GM19240 (cell line): Measurements from ENCODE around the gene SNAPIN.
A peak's percentile ranks its signal among the peaks of the same experiment; 100 is the strongest.
"Not testable (repeated sequence)": the region's sequence is repeated elsewhere in the genome, so short reads cannot be mapped to it uniquely, and the experiment has no call there.

Experiments used
- DNase-seq: peaks from one replicate; pipeline ENCODE4 v3.0.0; 2011; ENCODE audit warnings: low spot score; ENCODE audit not compliant: insufficient read length

The SNAPIN gene

GRCh38 chr1:153626904-153627714 lies 31.4 kb upstream of the SNAPIN start, which contains the start of gene S100A13:
TSS of gene S100A13 (minus strand) at chr1:153627505. CDS start at chr1:153626472, 1,033 bp downstream.
- DNase-seq: no peak

- DNase-seq: no peak
These were observed 30.5 kb upstream of the SNAPIN start, which contains the start of gene S100A1 for GRCh38 chr1:153627715-153628626. TSS of gene S100A1 (plus strand) at chr1:153628434. CDS start at chr1:153630522, 2,088 bp downstream.

- no peak for DNase-seq
These were observed 29.7 kb upstream of the SNAPIN start for GRCh38 chr1:153628638-153629342.

- no peak for DNase-seq
These were observed 29.2 kb upstream of the SNAPIN start for GRCh38 chr1:153629343-153629665.

GRCh38 chr1:153629971-153630370 lies 28.5 kb upstream of the SNAPIN start:
- no peak for DNase-seq

- no peak for DNase-seq
These were observed 28.1 kb upstream of the SNAPIN start for GRCh38 chr1:153630384-153630783.

DNA sequence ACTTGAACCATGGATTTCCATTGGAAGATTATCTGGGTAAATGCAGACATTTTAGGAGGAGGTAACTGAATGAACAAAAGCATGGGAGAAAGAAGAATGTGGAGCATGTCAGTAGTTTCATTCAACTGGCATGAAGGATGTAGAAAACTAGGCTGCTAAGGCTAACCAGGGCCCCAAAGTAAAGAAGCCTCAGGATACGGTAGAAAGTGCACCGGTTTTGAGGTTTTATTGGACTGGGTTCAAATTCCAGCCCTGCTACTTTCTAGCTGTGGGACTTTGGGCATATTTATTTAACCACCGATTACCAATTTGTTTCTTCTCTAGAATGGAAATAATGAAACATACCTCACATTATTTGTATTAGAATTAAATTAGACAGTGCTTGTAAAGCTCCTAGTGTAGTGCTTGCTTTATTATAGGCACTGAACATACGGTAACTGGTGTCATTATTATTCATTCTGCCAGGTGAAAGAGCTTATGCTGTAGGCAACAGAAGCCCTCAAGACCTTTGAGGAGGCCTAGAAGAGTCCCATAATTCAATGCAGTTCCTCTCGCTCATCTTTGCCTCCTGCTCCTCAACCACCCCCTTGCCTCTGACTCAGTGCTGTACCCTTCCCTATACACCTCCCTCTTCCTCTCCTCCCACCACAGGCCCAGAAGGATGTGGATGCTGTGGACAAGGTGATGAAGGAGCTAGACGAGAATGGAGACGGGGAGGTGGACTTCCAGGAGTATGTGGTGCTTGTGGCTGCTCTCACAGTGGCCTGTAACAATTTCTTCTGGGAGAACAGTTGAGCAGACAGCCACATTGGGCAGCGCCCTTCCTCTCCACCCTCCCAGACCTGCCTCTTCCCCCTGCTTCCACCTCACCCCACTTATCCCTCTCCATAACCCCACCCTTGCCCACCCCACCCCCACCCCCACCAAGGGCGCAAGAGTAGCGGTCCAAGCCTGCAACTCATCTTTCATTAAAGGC lies 27.2 kb upstream of the SNAPIN start:
- DNase-seq: no peak

DNA sequence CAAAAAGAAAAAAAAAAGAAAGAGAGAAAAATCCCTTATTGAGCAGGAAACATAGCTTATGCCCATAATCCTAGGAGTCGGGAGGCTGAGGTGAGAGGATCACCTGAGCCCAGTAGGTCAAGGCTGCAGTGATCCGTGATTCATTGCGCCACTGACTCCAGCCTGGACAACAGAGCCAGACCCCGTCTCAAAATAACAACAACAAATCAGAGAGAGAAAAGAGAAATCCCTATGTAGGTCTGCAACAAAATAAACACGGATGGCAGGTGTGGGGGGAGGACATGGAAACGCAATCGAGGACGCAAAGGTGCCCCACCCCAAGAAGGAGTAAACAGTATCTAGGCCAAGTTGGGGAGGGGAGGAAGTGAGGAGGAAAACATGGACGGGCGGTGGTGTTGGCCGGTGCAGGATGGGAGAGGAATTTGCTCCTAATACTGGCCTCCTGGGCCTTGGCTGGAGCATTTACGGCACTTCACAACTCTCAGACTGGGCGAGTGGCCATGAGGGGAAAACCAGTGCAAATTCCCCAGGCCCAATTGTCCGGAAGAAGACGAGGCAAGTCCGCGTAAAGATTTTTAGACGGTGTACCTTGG lies 25.2 kb upstream of the SNAPIN start:
- DNase-seq: no peak

DNA sequence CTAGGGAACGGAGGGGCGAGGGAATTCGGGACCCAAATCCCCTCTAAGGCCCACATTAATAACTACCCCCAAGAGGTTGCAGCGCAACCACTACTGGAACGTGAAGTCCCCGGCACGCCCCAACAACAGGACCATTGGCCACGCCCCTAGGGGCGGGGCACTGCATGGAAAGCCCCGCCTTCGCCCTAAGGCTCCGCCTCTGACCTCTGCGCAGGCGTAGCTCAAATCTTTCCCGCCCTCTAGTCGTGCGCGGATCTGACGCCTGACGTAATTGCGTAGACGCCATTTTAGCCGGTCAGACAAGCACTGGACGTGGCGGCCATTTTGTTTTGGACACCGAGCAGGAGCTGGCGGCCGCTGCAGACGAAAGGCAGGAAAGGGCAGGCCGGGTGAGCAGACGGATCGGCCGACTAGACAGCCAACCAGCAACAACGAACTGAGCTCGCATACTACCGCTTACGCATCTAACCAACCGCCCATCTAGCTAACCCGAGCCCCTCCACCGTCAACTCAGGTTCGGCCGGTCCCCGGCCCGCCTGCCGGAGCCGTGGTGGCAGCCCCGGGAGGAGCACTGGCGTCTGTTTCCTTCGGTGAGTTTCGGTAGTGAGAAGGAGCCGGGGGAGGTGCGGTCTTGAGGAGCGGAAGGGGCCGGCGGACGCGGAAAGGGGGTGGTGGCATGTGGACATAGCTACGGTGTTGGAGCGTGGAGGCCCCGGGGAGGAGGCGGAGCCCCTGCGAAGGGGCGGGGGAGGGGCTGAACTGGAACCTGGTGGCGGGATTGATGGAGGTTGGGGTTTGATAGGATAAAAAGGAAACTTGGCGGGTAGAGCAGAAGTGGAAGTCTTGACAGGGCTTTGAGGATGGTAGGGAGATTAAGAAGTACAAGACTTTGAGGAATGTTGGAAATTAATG lies 24.5 kb upstream of the SNAPIN start, which contains the start of gene CHTOP:
Gene CHTOP, plus strand, starts transcription at position 313 of the 912 bp plus-strand sequence. CDS start 2,523 bp downstream, outside the sequence.
- DNase-seq: peak; percentile 95

DNA sequence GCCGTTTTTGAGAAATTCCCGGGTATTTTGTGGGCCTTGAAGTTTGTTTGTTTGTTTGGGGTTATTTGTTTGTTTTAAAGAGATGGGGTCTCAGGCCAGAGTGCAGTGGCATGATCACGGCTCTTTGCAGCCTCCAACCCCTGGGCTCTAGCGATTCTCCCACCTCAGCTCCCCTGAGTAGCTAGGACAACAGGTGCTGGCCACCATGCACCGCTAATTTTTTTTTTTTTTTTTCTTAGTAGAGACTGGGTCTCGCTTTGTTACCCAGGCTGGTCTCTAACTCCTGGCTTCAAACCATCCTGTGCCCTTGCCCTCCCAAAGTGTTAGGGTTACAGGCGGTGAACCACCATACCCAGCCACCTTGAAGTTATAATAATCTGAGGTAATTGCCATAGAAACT lies 22.6 kb upstream of the SNAPIN start:
- DNase-seq: no peak

- DNase-seq: no peak
These were observed 22.2 kb upstream of the SNAPIN start for GRCh38 chr1:153636312-153636711.

GRCh38 chr1:153638261-153638660 lies 20.2 kb upstream of the SNAPIN start:
- no peak for DNase-seq

DNA sequence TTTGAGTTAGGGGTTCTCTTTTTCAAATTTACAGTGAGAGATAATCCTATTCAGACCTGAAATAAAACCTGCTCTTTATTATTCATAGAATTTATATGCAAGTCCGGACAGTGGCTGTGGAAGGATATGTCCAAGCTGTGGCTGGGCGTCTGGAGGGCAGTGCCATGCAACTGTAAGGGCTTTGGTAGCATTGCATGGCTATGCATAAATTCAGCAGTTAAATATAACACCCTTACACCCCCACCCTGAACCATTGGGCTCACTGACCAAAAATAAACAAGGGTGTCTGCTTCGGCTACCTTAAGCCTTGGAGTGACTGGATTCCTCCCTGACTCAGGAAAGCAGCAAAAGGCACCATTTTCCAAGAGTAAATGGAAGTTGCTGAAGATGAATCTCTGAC lies 19.2 kb upstream of the SNAPIN start:
- no peak for DNase-seq

GRCh38 chr1:153640213-153640612 lies 18.3 kb upstream of the SNAPIN start:
- DNase-seq: not testable (repeated sequence)

DNA sequence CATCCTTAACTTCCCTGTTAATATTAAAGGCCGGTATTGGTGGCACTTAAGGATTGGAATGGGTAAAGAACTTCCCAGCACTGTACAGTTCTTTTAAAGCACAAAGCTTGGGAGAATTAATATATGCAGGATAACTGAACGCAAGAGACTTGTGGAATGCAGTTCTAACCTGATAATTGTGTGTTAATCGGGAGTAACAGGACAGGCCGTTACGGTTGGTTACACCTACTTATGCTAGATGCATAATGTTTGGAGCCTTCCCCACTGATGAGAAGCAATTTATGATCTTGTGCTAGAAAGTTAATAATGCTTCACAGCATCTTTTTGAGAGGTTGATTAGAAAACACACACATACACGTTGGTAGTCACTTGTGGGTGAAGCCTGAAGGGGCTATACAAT lies 17.6 kb upstream of the SNAPIN start:
- no peak for DNase-seq

DNA sequence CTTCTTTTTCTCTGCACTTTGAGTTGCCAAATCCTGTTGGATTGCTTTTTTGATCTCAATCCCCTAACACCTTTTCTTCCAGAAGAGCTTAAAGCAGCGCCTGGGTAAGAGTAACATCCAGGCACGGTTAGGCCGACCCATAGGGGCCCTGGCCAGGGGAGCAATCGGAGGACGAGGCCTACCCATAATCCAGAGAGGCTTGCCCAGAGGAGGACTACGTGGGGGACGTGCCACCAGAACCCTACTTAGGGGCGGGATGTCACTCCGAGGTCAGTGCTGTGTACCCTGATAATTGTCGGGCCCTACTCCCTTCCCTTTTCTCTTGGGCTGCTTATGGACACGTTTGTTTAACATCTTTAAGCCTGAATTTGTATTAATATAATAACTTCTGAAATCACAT lies 16.3 kb upstream of the SNAPIN start:
- DNase-seq: no peak

DNA sequence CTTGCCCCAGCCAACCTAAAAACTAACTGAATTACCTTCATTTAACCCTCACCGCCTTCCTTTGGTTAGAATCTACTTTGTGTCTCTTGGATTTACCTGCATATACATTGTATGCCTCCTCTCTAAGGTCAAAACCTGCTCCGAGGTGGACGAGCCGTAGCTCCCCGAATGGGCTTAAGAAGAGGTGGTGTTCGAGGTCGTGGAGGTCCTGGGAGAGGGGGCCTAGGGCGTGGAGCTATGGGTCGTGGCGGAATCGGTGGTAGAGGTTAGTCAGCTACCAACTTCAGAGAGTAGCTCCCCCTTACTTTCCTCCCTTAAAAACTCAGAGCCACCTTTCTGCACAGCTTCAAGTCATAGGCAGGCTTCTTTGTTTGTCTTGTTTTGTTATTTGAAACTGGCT lies 15.4 kb upstream of the SNAPIN start:
- no peak for DNase-seq

DNA sequence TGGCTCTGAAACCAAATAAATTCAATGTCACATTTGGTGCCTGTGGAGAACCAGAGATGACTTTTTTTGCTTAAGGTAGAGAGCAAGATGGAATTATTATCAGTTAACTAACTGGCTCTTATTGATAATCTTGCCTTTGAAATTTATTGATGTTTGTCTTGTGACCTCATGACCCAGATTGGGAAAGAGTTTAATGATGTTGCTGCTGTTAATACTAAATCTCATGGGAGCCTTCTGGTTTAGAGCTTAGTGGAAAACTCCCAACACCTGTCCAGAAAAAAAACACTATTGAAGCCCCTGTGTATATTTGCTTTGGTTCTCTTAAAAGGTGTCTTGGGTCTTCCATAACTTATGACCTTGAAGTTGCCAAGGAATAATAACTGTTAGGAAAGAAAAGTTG lies 14.7 kb upstream of the SNAPIN start:
- DNase-seq: no peak
